ENCODE data around the gene TAS1R3.
"Not testable (repeated sequence)": the region's sequence is repeated elsewhere in the genome, so short reads cannot be mapped to it uniquely, and the experiment has no call there.

The TAS1R3 gene

GRCh38 chr1:1354271-1355247 is 23.5 kb downstream of the TAS1R3 start:
- DNase-seq: no peak

GRCh38 chr1:1355416-1355815 is 24.3 kb downstream of the TAS1R3 start:
- no peak for DNase-seq

GRCh38 chr1:1356166-1356795 is 25.2 kb downstream of the TAS1R3 start:
- DNase-seq: no peak

GRCh38 chr1:1356796-1357401 is 25.8 kb downstream of the TAS1R3 start:
- no peak for DNase-seq

GRCh38 chr1:1357871-1358432 is 26.9 kb downstream of the TAS1R3 start:
- DNase-seq: no peak

- DNase-seq: no peak
These were observed 27.6 kb downstream of the TAS1R3 start, which contains the start of gene MXRA8 for GRCh38 chr1:1358433-1359271. MXRA8 (minus strand) TSS chr1:1358555; CDS start chr1:1358504, 51 bp downstream.

- DNase-seq: no peak
These were observed 28.2 kb downstream of the TAS1R3 start for GRCh38 chr1:1359308-1359663.

- no peak for DNase-seq
These were observed 28.8 kb downstream of the TAS1R3 start for GRCh38 chr1:1359664-1360468.

GRCh38 chr1:1360506-1361169 is 29.6 kb downstream of the TAS1R3 start:
- no peak for DNase-seq

- no peak for DNase-seq
These were observed 30.3 kb downstream of the TAS1R3 start for GRCh38 chr1:1361233-1361981.

- DNase-seq: no peak
These were observed 30.9 kb downstream of the TAS1R3 start for GRCh38 chr1:1361982-1362423.

GRCh38 chr1:1364266-1364665 is 33.2 kb downstream of the TAS1R3 start:
- DNase-seq: no peak

GRCh38 chr1:1365875-1366698 is 35.0 kb downstream of the TAS1R3 start:
- DNase-seq: no peak

GRCh38 chr1:1366699-1367066 is 35.6 kb downstream of the TAS1R3 start:
- no peak for DNase-seq

- no peak for DNase-seq
These were observed 36.2 kb downstream of the TAS1R3 start for GRCh38 chr1:1367315-1367714.

GRCh38 chr1:1370094-1370493 is 39.0 kb downstream of the TAS1R3 start:
- not testable (repeated sequence) for DNase-seq

- DNase-seq: no peak
These were observed 39.8 kb downstream of the TAS1R3 start for GRCh38 chr1:1370771-1371300.

GRCh38 chr1:1371364-1371745 is 40.3 kb downstream of the TAS1R3 start:
- peak; percentile 73 for DNase-seq

Data from T-helper 9 cell (primary cell).